HG02642 (cell line): Measurements from ENCODE around the gene LYPLA2.
A peak's percentile ranks its signal among the peaks of the same experiment; 100 is the strongest.
"Not testable (repeated sequence)": the region's sequence is repeated elsewhere in the genome, so short reads cannot be mapped to it uniquely, and the experiment has no call there.

ENCODE experiments used
- ATAC-seq: cut with Tn5 transposase; IDR thresholded peaks from one replicate; pipeline ENCODE4 v1.9.1; 2021; ENCODE audit warnings: mild to moderate bottlenecking; ENCODE audit not compliant: unreplicated experiment, poor library complexity

The LYPLA2 gene

GRCh38 chr1:23799570-23800399 lies 8.8 kb downstream of the LYPLA2 start:
- peak; percentile 15 for ATAC-seq

GRCh38 chr1:23800400-23801337 lies 9.7 kb downstream of the LYPLA2 start, which contains the start of gene GALE:
GALE (minus strand) TSS chr1:23800754; CDS start chr1:23799007, 1,747 bp downstream.
- ATAC-seq = peak; percentile 78

GRCh38 chr1:23801338-23801748 lies 10.4 kb downstream of the LYPLA2 start:
- ATAC-seq = no peak

- ATAC-seq = no peak
Measured at GRCh38 chr1:23801876-23802275, 10.9 kb downstream of the LYPLA2 start.

GRCh38 chr1:23802809-23803342 lies 11.9 kb downstream of the LYPLA2 start:
- not testable (repeated sequence) for ATAC-seq

GRCh38 chr1:23803674-23804073 lies 12.7 kb downstream of the LYPLA2 start:
- no peak for ATAC-seq

- no peak for ATAC-seq
Measured at GRCh38 chr1:23804183-23804835, 13.4 kb downstream of the LYPLA2 start.

GRCh38 chr1:23805025-23805424 lies 14.1 kb downstream of the LYPLA2 start:
- no peak for ATAC-seq

- no peak for ATAC-seq
Measured at GRCh38 chr1:23806280-23806679, 15.3 kb downstream of the LYPLA2 start.

GRCh38 chr1:23807453-23807852 lies 16.5 kb downstream of the LYPLA2 start:
- no peak for ATAC-seq

GRCh38 chr1:23809751-23810171 lies 18.8 kb downstream of the LYPLA2 start:
- peak; percentile 57 for ATAC-seq

- peak; percentile 61 for ATAC-seq
Measured at GRCh38 chr1:23810818-23811540, 20.0 kb downstream of the LYPLA2 start.

GRCh38 chr1:23814016-23814415 lies 23.1 kb downstream of the LYPLA2 start:
- no peak for ATAC-seq

- ATAC-seq = no peak
Measured at GRCh38 chr1:23816361-23816760, 25.4 kb downstream of the LYPLA2 start.

GRCh38 chr1:23816906-23817305 lies 26.0 kb downstream of the LYPLA2 start:
- ATAC-seq = no peak

- no peak for ATAC-seq
Measured at GRCh38 chr1:23817633-23818032, 26.7 kb downstream of the LYPLA2 start.

- no peak for ATAC-seq
Measured at GRCh38 chr1:23823767-23824166, 32.8 kb downstream of the LYPLA2 start.

- no peak for ATAC-seq
Measured at GRCh38 chr1:23824711-23825075, 33.7 kb downstream of the LYPLA2 start.

GRCh38 chr1:23825076-23825761 lies 34.3 kb downstream of the LYPLA2 start, which contains the start of gene HMGCL:
HMGCL (minus strand) TSS chr1:23825429; CDS start chr1:23825415, 14 bp downstream.
- peak; percentile 82 for ATAC-seq
